GM19099 (cell line): ENCODE results near the gene STAM.

ENCODE experiments used
- POLR2A ChIP-seq: IDR thresholded peaks from 3 replicates; pipeline ENCODE4 v1.6.1; 2011; ENCODE audit warnings: low read depth; ENCODE audit not compliant: insufficient read length; ENCODE audit errors: extremely low read depth

STAM gene

DNA sequence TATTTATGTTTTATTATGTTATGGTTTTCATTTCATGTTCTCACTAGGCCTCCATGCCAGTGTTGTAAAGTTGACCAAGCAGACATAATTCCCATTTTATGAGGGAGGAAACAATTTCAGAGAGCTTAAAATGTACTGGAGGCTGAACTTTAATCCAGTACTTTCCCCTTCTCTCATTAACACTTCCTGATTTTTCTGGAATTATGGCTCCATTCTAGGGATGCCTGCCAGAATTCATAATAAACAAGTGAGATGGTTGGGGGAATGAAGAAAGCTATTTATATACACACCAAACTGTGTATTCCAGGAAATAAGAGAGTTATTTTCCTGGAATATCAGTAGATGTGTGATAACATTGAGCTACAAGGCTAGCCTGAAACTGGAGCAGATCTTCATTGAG, 114.9 kb downstream of the STAM start:
- no peak for TF ChIP-seq POLR2A

DNA sequence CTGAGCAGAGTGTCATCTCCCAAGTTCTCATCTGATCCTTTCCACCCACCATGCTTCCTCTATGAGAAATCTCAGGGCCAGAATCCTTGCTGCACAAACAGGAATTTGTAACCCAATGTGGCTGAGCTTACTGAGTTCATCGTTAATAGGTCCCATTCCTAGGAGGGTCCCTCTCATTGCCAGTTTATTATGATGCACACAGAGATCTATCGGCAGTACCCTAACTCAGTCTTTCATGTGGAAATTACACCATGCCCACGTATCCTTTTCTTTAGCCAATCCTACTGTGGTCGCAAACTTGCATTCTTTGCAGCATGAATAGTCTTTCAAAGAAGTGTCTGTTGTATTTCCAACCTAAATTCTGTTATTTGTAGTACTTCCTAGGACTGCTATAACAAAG, 120.2 kb downstream of the STAM start:
- no peak for TF ChIP-seq POLR2A

DNA sequence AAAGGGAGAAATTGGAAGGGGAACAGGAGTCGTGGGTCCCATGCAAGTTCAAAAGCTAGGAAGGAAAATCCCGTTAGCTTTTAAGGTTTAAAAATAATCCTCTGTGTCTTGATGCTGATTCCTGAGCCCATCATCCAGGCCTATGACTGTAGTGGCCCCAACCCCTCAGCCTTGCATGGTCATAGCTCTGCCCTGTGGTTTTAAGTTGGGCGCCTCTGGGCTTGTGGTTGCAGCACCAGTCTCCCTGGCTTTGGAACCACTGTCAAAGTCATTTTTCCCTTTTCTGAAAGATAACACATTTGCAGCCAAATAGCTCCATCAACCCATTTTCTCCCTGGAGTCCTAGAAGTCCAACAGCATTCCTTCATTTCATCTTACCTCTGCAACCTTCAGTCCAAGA, 121.7 kb downstream of the STAM start:
- no peak for TF ChIP-seq POLR2A
